ENCODE data around the gene SCN11A. TPM values are rescaled to one million over a fixed set of nuclear protein-coding genes. Genes with fewer than 3 reads are reported as not detected.
"Not testable (repeated sequence)": the region's sequence is repeated elsewhere in the genome, so short reads cannot be mapped to it uniquely, and the experiment has no call there.

Gene SCN11A
- total RNA-seq, 2 experiments from 2014 or later = 0.13 to 0.25 TPM

DNA sequence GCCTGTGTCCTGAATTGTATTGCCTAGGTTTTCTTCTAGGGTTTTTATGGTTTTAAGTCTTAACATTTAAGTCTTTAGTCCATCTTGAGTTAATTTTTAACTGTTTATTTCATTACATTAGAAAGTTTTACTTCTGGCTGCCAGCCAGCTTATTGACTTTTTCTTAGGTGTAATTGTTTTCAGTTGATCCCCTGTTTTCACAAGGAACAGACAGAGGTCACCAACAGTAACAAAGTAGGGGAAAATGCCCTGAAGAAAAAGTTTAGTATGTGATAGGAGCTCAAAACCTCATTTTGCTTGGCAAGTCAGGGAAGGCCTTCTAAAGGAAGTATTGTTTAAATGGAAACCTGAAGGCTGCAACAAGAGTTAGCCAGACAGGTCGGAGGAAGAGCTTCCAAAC lies 10.4 kb upstream of the SCN11A start:
- DNase-seq (ENCODE audit: low spot score) = no peak
- TF ChIP-seq EZH2phosphoT487 (IDR thresholded peaks at IDR 0.05; ENCODE audit: borderline replicate concordance, low read depth, low read length) = no peak
- TF ChIP-seq, protein P1, sequence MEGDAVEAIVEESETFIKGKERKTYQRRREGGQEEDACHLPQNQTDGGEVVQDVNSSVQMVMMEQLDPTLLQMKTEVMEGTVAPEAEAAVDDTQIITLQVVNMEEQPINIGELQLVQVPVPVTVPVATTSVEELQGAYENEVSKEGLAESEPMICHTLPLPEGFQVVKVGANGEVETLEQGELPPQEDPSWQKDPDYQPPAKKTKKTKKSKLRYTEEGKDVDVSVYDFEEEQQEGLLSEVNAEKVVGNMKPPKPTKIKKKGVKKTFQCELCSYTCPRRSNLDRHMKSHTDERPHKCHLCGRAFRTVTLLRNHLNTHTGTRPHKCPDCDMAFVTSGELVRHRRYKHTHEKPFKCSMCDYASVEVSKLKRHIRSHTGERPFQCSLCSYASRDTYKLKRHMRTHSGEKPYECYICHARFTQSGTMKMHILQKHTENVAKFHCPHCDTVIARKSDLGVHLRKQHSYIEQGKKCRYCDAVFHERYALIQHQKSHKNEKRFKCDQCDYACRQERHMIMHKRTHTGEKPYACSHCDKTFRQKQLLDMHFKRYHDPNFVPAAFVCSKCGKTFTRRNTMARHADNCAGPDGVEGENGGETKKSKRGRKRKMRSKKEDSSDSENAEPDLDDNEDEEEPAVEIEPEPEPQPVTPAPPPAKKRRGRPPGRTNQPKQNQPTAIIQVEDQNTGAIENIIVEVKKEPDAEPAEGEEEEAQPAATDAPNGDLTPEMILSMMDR (conservative IDR thresholded peaks at IDR 0.05; ENCODE audit: low read length) = no peak
- intact Hi-C loops (cut with micrococcal nuclease; ENCODE audit: unreplicated experiment) = no loop called here
- H3K9me3 ChIP-seq (ENCODE audit: low read length) = peaks cover 9% of the 10 kb centered on the region; the same call in 1 of the 2 replicates
- H3K4me3 ChIP-seq (ENCODE audit: low read depth, low read length, poor library complexity, severe bottlenecking) = no peak overlapping the region
- CTCF ChIA-PET (ENCODE audit: unreplicated experiment) = no interaction called here
- BruUV-seq (replicated peaks) = no TSS peak
- peaks cover 24% of the 10 kb centered on the region; the same call in 1 of the 2 replicates for H3K79me2 ChIP-seq (ENCODE audit: insufficient read depth, low read depth, low read length)
- no peak overlapping the region for H2AFZ ChIP-seq (ENCODE audit: low read length)
- H3K4me2 ChIP-seq (ENCODE audit: low read length) = no peak overlapping the region
- POLR2A ChIA-PET = no interaction called here
- no peaks in the 10 kb centered on the region for H3K9me2 ChIP-seq (ENCODE audit: insufficient read depth, low read length)
- no peaks in the 10 kb centered on the region for H4K20me1 ChIP-seq (ENCODE audit: insufficient read depth, low read length)
- peaks cover 19% of the 10 kb centered on the region for H3K36me3 ChIP-seq (ENCODE audit: insufficient read depth, low read length)
- H3K4me1 ChIP-seq (ENCODE audit: insufficient read depth, low read length, poor library complexity, severe bottlenecking) = peaks cover 11% of the 10 kb centered on the region
- no peak overlapping the region for H3K27ac ChIP-seq (ENCODE audit: low read depth, low read length, poor library complexity, severe bottlenecking)

DNA sequence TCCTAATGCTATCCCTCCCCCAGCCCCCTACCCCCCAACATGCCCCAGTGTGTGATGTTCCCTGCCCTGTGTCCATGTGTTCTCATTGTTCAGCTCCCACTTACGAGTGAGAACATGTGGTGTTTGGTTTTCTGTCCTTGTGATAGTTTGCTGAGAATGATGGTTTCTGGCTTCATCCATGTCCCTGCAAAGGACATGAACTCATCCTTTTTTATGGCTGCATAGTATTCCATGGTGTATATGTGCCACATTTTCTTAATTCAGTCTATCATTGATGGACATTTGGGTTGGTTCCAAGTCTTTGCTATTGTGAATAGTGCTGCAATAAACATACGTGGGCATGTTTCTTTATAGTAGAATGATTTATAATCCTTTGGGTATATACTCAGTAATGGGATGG lies 9.5 kb upstream of the SCN11A start:
- DNase-seq (ENCODE audit: low spot score); H3K9me2 ChIP-seq (ENCODE audit: insufficient read depth, low read length); BruUV-seq (replicated peaks); H2AFZ ChIP-seq (ENCODE audit: low read length); H3K4me2 ChIP-seq (ENCODE audit: low read length); H3K27ac ChIP-seq (ENCODE audit: low read depth, low read length, poor library complexity, severe bottlenecking); intact Hi-C loops (cut with micrococcal nuclease; ENCODE audit: unreplicated experiment); H4K20me1 ChIP-seq (ENCODE audit: insufficient read depth, low read length); H3K4me3 ChIP-seq (ENCODE audit: low read depth, low read length, poor library complexity, severe bottlenecking); CTCF ChIA-PET (ENCODE audit: unreplicated experiment); H3K36me3 ChIP-seq (ENCODE audit: insufficient read depth, low read length); H3K9me3 ChIP-seq (ENCODE audit: low read length): not testable (repeated sequence)
- Histone ChIP-seq H3K4me1 (ENCODE audit: insufficient read depth, low read length, poor library complexity, severe bottlenecking) (peaks cover 11% of the 10 kb centered on the region), H3K79me2 (ENCODE audit: insufficient read depth, low read depth, low read length) (peaks cover 24% of the 10 kb centered on the region; the same call in 1 of the 2 replicates)
- POLR2A ChIA-PET = interaction anchor here (0.7 kb wide), 1 partner anchor 167 kb away, joined by 3 read pairs; no protein-coding TSS in a partner anchor

DNA sequence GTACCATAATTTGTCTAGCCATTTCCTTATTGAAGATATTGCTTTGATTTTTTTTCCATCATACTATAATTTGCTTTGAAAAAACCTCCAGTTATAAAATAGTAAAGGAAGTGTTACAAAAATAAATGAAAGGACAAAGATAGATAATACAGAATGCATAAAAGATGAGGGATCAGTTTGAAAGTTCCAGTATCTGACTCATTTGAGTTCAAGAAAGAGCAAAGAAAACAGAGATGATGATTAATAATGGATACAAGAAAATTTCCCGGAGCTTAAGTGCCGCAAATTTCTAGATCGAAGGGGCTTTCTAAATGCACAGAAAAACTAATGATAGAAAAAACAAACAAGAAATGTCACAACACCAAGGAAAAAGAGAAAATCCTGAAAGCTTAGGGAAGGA lies 4.4 kb upstream of the SCN11A start:
- no TSS peak for BruUV-seq (replicated peaks)

More for the DNA sequence above, 4.4 kb upstream of the SCN11A start:
- Histone ChIP-seq H3K9me3 (ENCODE audit: low read length) (peaks cover 9% of the 10 kb centered on the region; the same call in 1 of the 2 replicates), H3K27ac (ENCODE audit: low read depth, low read length, poor library complexity, severe bottlenecking) (no peak overlapping the region), H3K4me2 (ENCODE audit: low read length) (no peak overlapping the region), H3K36me3 (ENCODE audit: insufficient read depth, low read length) (peaks cover 3% of the 10 kb centered on the region; the same call in 1 of the 2 replicates), H3K4me3 (ENCODE audit: low read depth, low read length, poor library complexity, severe bottlenecking) (no peak overlapping the region), H3K9me2 (ENCODE audit: insufficient read depth, low read length) (no peaks in the 10 kb centered on the region), H3K79me2 (ENCODE audit: insufficient read depth, low read depth, low read length) (peaks cover 30% of the 10 kb centered on the region; the same call in 1 of the 2 replicates), H4K20me1 (ENCODE audit: insufficient read depth, low read length) (no peaks in the 10 kb centered on the region), H2AFZ (ENCODE audit: low read length) (no peak overlapping the region), H3K4me1 (ENCODE audit: insufficient read depth, low read length, poor library complexity, severe bottlenecking) (peaks cover 14% of the 10 kb centered on the region)
- ChIA-PET CTCF (ENCODE audit: unreplicated experiment) (no interaction called here), POLR2A (interaction anchor here (1.5 kb wide), 1 partner anchor 12 kb away, joined by 4 read pairs; no protein-coding TSS in a partner anchor)
- intact Hi-C loops (cut with micrococcal nuclease; ENCODE audit: unreplicated experiment) = loop anchor here (10.0 kb wide), 1 partner anchor 329 kb away; the partner anchor contains the start of gene SLC25A38
- TF ChIP-seq EZH2phosphoT487 (IDR thresholded peaks at IDR 0.05; ENCODE audit: borderline replicate concordance, low read depth, low read length) = no peak
- TF ChIP-seq, protein P1 (conservative IDR thresholded peaks at IDR 0.05; ENCODE audit: low read length) = no peak
- no peak for DNase-seq (ENCODE audit: low spot score)
